Endothelial cell of umbilical vein (primary cell): ENCODE measurements around the gene AKT2. TPM values are rescaled to one million over a fixed set of nuclear protein-coding genes. Genes with fewer than 3 reads are reported as not detected.
A peak's percentile ranks its signal among the peaks of the same experiment; 100 is the strongest.

Experiments used
- BruUV-seq: library from RNA; stranded (reverse); fragments of 400-500 nt; replicated peaks from 2 replicates; lab custom pipeline; 2021; lab: Mats Ljungman, UMichigan
- CTCF ChIA-PET: fragments of 300-600, 350-600 bp; sonication (Branson Sonifier 250); formaldehyde crosslinking; loops from one replicate; lab custom pipeline; 2021; ENCODE audit warnings: antibody characterized with exemption, inconsistent platforms; lab: Charles Lee
- POLR2A ChIA-PET: fragments of 300-600, 350-600 bp; sonication (Branson Sonifier 250); formaldehyde crosslinking; loops from one replicate; lab custom pipeline; 2021; ENCODE audit warnings: antibody characterized with exemption, inconsistent platforms; lab: Charles Lee
- DNase-seq: peaks from one replicate; pipeline ENCODE4 v3.0.0-alpha.2; 2011; ENCODE audit warnings: low read depth, low spot score
- FAIRE-seq: peaks from 2 replicates; lab custom pipeline; 2011; peaks lifted over from hg19 to GRCh38; lab: Jason Lieb, UNC
- H2AFZ ChIP-seq: 2 replicates; pipeline ENCODE4 v1.6.0; 2012; ENCODE audit warnings: low read depth, low read length, control low read depth, inconsistent platforms
- H3K27ac ChIP-seq: 2 replicates; pipeline ENCODE4 v1.5.1; 2011; ENCODE audit warnings: low read depth, mild to moderate bottlenecking, control low read depth, low read length, moderate library complexity; ENCODE audit not compliant: insufficient read depth
- H3K27me3 ChIP-seq, 2 experiments: 2 replicates each; pipeline versions ENCODE4 v1.6.0 to v1.6.1; 2011; ENCODE audit warnings: low read length in 2 of 2, mixed read lengths in 1 of 2; ENCODE audit not compliant: control insufficient read depth in 2 of 2, insufficient read depth in 2 of 2
- H3K36me3 ChIP-seq, 2 experiments: 2 replicates in 1 of 2; 3 replicates in 1 of 2; pipeline ENCODE4 v1.5.1; 2011; ENCODE audit warnings: low read length in 2 of 2, mild to moderate bottlenecking in 1 of 2, moderate library complexity in 1 of 2; ENCODE audit not compliant: control insufficient read depth in 2 of 2, insufficient read depth in 2 of 2; ENCODE audit errors: extremely low read depth in 1 of 2
- H3K4me1 ChIP-seq: 3 replicates; pipeline ENCODE4 v1.5.1; 2011; ENCODE audit warnings: mild to moderate bottlenecking, low read length; ENCODE audit not compliant: control insufficient read depth, insufficient read depth; ENCODE audit errors: extremely low read depth
- H3K4me2 ChIP-seq: 2 replicates; pipeline ENCODE4 v1.6.1; 2011; ENCODE audit warnings: low read length, control low read depth, mixed read lengths; ENCODE audit not compliant: insufficient read depth
- H3K4me3 ChIP-seq, 3 experiments: fragments of 200-600 bp in 1 of 3; sonication (generic), shearing (Covaris generic) in 1 of 3; replicated peaks in 1 of 3; 2 replicates each; pipeline ENCODE4 v1.5.1; 2011 to 2016; ENCODE audit warnings: control low read depth in 3 of 3, low read length in 3 of 3, mild to moderate bottlenecking in 2 of 3, inconsistent platforms in 1 of 3, low read depth in 1 of 3, moderate library complexity in 1 of 3; ENCODE audit not compliant: insufficient read depth in 1 of 3
- H3K79me2 ChIP-seq: 2 replicates; pipeline ENCODE4 v1.6.0; 2012; ENCODE audit warnings: low read length, inconsistent platforms; ENCODE audit not compliant: control insufficient read depth, insufficient read depth
- H3K9ac ChIP-seq: replicated peaks from 2 replicates; pipeline ENCODE3; 2011; ENCODE audit warnings: low read length, control low read depth; ENCODE audit not compliant: insufficient read depth; ENCODE audit errors: extremely low read depth
- H3K9me1 ChIP-seq: replicated peaks from 3 replicates; pipeline ENCODE4 v1.6.0; 2011; ENCODE audit warnings: mild to moderate bottlenecking, low read length; ENCODE audit not compliant: control insufficient read depth, insufficient read depth; ENCODE audit errors: extremely low read depth
- H3K9me3 ChIP-seq: replicated peaks from 2 replicates; pipeline ENCODE4 v1.5.1; 2012; ENCODE audit warnings: low read length, inconsistent platforms; ENCODE audit not compliant: control insufficient read depth, insufficient read depth
- H4K20me1 ChIP-seq: replicated peaks from 2 replicates; pipeline ENCODE3; 2011; ENCODE audit warnings: mild to moderate bottlenecking, low read length; ENCODE audit not compliant: control insufficient read depth, insufficient read depth; ENCODE audit errors: extremely low read depth
- CTCF ChIP-seq, 2 donors: IDR thresholded peaks; 1 replicate in 1 of 2; 2 replicates in 1 of 2; pipeline ENCODE4 v1.5.1; 2011; ENCODE audit warnings: low read length in 2 of 2, mild to moderate bottlenecking in 2 of 2, moderate library complexity in 2 of 2, control low read depth in 1 of 2, inconsistent platforms in 1 of 2, low read depth in 1 of 2; ENCODE audit not compliant: insufficient read depth in 1 of 2; ENCODE audit errors: extremely low read depth in 1 of 2
- EZH2 ChIP-seq: IDR thresholded peaks from 2 replicates; pipeline ENCODE4 v1.6.1; 2012; ENCODE audit warnings: borderline replicate concordance, low read depth, mild to moderate bottlenecking, moderate library complexity, low read length, inconsistent platforms; ENCODE audit not compliant: severe bottlenecking
- JUN ChIP-seq: IDR thresholded peaks from 2 replicates; pipeline ENCODE4 v1.6.1; 2011; ENCODE audit warnings: borderline replicate concordance, low read depth; ENCODE audit not compliant: insufficient read length, insufficient read depth
- MAX ChIP-seq: IDR thresholded peaks from 2 replicates; pipeline ENCODE4 v1.6.1; 2011; ENCODE audit not compliant: insufficient read depth, insufficient read length
- dilution Hi-C: fragments of 300-500 bp; cut with MboI; formaldehyde crosslinking; loops from one replicate; pipeline ENCODE4 v1.15.0; 2019; ENCODE audit warnings: low sequenced_read_pairs; ENCODE audit not compliant: extremely low pct_ligation_motif_present
- intact Hi-C: fragments of 100-400 bp; cut with micrococcal nuclease; formaldehyde crosslinking; loops from one replicate; pipeline ENCODE4 v1.10.0; 2022
- polyA plus RNA-seq, 4 experiments: library from polyadenylated mRNA; depleted of rRNA in 3 of 4; stranded (reverse) in 3 of 4; unstranded in 1 of 4; fragments of >200 nt; gene quantifications; 2 replicates each; pipeline versions ENCODE4 v1.2.1 to v1.2.3, GENCODE V29; 2011 to 2012; ENCODE audit warnings: missing spikeins in 1 of 4
- total RNA-seq: library from RNA; stranded (reverse); gene quantifications from 2 replicates; pipeline ENCODE4 v1.2.3, GENCODE V29; 2021

Gene AKT2
- total and polyA plus RNA-seq, 2 donors (not counting 3 experiments of a cell fraction or from before 2014, with no cell fraction given), result 65.2 to 69.8 TPM

GRCh38 chr19:40305403-40305802, 20.3 kb upstream of the AKT2 start:
- DNase-seq, result peak; percentile 82
- dilution Hi-C loops, result no loop called here
- Histone ChIP-seq H3K4me2 (no peak overlapping the region), H3K9ac (no peak overlapping the region), H3K4me3 (no peak overlapping the region), H2AFZ (no peak overlapping the region), H4K20me1 (no peaks in the 10 kb centered on the region), H3K36me3 (no peaks in the 10 kb centered on the region), H3K4me1 (no peaks in the 10 kb centered on the region), H3K9me1 (no peaks in the 10 kb centered on the region), H3K79me2 (no peaks in the 10 kb centered on the region), H3K27me3 (no peaks in the 10 kb centered on the region), H3K9me3 (no peaks in the 10 kb centered on the region), H3K27ac (no peak overlapping the region)
- CTCF ChIA-PET, result interaction anchor here (0.5 to 2.4 kb wide), 77 partner anchors 9 to 1979 kb away, joined by 3 to 35 read pairs (median 5); partner anchors contain the start of genes AKT2, BLVRB, C19orf47 and MAP3K10
- POLR2A ChIA-PET, result interaction anchor here (1.1 to 1.2 kb wide), 2 partner anchors 115 to 120 kb away, joined by 4 to 6 read pairs; partner anchors contain the start of gene SERTAD1
- no TSS peak for BruUV-seq
- intact Hi-C loops, result loop anchor here (1.0 kb wide), 6 partner anchors 139 to 329 kb away; partner anchors contain the start of genes BLVRB and SERTAD3
- peak; percentile 64 for FAIRE-seq
- TF ChIP-seq JUN (no peak), CTCF (IDR thresholded peaks at IDR 0.05; ENCODE audit: extremely low read depth in 1 of 2, insufficient read depth in 1 of 2, low read depth in 1 of 2, low read length in 2 of 2) (peak; percentile 66 to 68)

GRCh38 chr19:40304306-40304705, 19.2 kb upstream of the AKT2 start:
- no peak for TF ChIP-seq EZH2
- TF ChIP-seq MAX, result no peak
- no peak for TF ChIP-seq CTCF (IDR thresholded peaks at IDR 0.05; ENCODE audit: extremely low read depth in 1 of 2, insufficient read depth in 1 of 2, low read depth in 1 of 2, low read length in 2 of 2)
- H4K20me1 ChIP-seq, result no peaks in the 10 kb centered on the region
- no peaks in the 10 kb centered on the region for H3K79me2 ChIP-seq
- H3K9me3 ChIP-seq, result no peaks in the 10 kb centered on the region
- no peak for DNase-seq
- H3K9me1 ChIP-seq, result no peaks in the 10 kb centered on the region
- H3K4me2 ChIP-seq, result no peak overlapping the region
- ChIA-PET CTCF (interaction anchor here (0.9 to 2.4 kb wide), 14 partner anchors 18 to 330 kb away, joined by 3 to 35 read pairs (median 16); partner anchors contain the start of gene SERTAD3), POLR2A (no interaction called here)
- no peak overlapping the region for H2AFZ ChIP-seq
- H3K27me3 ChIP-seq, result no peaks in the 10 kb centered on the region
- H3K27ac ChIP-seq, result no peak overlapping the region
- H3K9ac ChIP-seq, result no peak overlapping the region
- H3K4me1 ChIP-seq, result no peaks in the 10 kb centered on the region
- dilution Hi-C loops (no loop called here), intact Hi-C loops (no loop called here)
- no peak for FAIRE-seq
- no peak overlapping the region for H3K4me3 ChIP-seq
- no peaks in the 10 kb centered on the region for H3K36me3 ChIP-seq
- BruUV-seq, result no TSS peak
